Progenitor cell of endocrine pancreas (in vitro differentiated cells): ENCODE results near the gene RNF213. TPM values are rescaled to one million over a fixed set of nuclear protein-coding genes. Genes with fewer than 3 reads are reported as not detected.

ENCODE experiments used
- DNase-seq: peaks from one replicate; pipeline ENCODE4 v3.0.0; 2021; ENCODE audit warnings: low spot score; ENCODE audit not compliant: unreplicated experiment
- H3K27ac Mint-ChIP-seq: 2 replicates; pipeline ENCODE4 v1.8.0; 2021; ENCODE audit warnings: mild to moderate bottlenecking, moderate library complexity, mixed read lengths
- H3K27me3 Mint-ChIP-seq: 2 replicates; pipeline ENCODE4 v1.8.0; 2021; ENCODE audit warnings: mixed read lengths
- H3K36me3 Mint-ChIP-seq: 2 replicates; pipeline ENCODE4 v1.8.0; 2022; ENCODE audit warnings: mixed read lengths; ENCODE audit not compliant: insufficient read depth
- H3K4me1 Mint-ChIP-seq: 2 replicates; pipeline ENCODE4 v1.8.0; 2021; ENCODE audit warnings: low read depth, mixed read lengths
- H3K4me3 Mint-ChIP-seq: 2 replicates; pipeline ENCODE4 v1.8.0; 2021; ENCODE audit warnings: low read depth, mild to moderate bottlenecking, moderate library complexity, mixed read lengths
- H3K9me3 Mint-ChIP-seq: 2 replicates; pipeline ENCODE4 v1.8.0; 2021; ENCODE audit warnings: low read depth, mixed read lengths
- CTCF ChIP-seq: fragments of 200-600 bp; sonication (generic); IDR thresholded peaks from one replicate; pipeline ENCODE4 v1.5.0; 2021; ENCODE audit warnings: antibody characterized with exemption, mild to moderate bottlenecking; ENCODE audit not compliant: unreplicated experiment
- total RNA-seq: library from RNA; stranded (reverse); gene quantifications from 2 replicates; pipeline ENCODE4 v1.2.1, GENCODE V29; 2021

The RNF213 gene
- total RNA-seq, 1 donor from 2014 or later, result 57.6 TPM

GRCh38 chr17:80331820-80332219 lies 71.2 kb downstream of the RNF213 start:
- Mint-ChIP-seq H3K27ac (no peak overlapping the region), H3K4me3 (no peak overlapping the region), H3K9me3 (no peaks in the 10 kb centered on the region), H3K27me3 (no peaks in the 10 kb centered on the region), H3K4me1 (no peaks in the 10 kb centered on the region), H3K36me3 (peaks cover 30% of the 10 kb centered on the region)
- no peak for DNase-seq
- no peak for TF ChIP-seq CTCF

GRCh38 chr17:80337195-80337895 lies 76.7 kb downstream of the RNF213 start:
- Mint-ChIP-seq H3K9me3 (no peaks in the 10 kb centered on the region), H3K27ac (no peak overlapping the region), H3K4me1 (no peaks in the 10 kb centered on the region), H3K27me3 (no peaks in the 10 kb centered on the region), H3K36me3 (peaks cover 17% of the 10 kb centered on the region), H3K4me3 (no peak overlapping the region)
- no peak for TF ChIP-seq CTCF
- DNase-seq, result no peak

- Mint-ChIP-seq H3K9me3 (no peaks in the 10 kb centered on the region), H3K36me3 (peaks cover 13% of the 10 kb centered on the region), H3K4me1 (no peaks in the 10 kb centered on the region), H3K4me3 (no peak overlapping the region), H3K27me3 (no peaks in the 10 kb centered on the region), H3K27ac (no peak overlapping the region)
- DNase-seq, result no peak
- TF ChIP-seq CTCF, result no peak
These were observed 78.5 kb downstream of the RNF213 start for GRCh38 chr17:80339118-80339517.

GRCh38 chr17:80339731-80340456 lies 79.2 kb downstream of the RNF213 start:
- no peaks in the 10 kb centered on the region for H3K9me3 Mint-ChIP-seq
- no peak overlapping the region for H3K4me3 Mint-ChIP-seq
- peaks cover 16% of the 10 kb centered on the region for H3K36me3 Mint-ChIP-seq
- no peak for DNase-seq
- TF ChIP-seq CTCF, result no peak
- H3K27ac Mint-ChIP-seq, result no peak overlapping the region
- H3K4me1 Mint-ChIP-seq, result no peaks in the 10 kb centered on the region
- H3K27me3 Mint-ChIP-seq, result no peaks in the 10 kb centered on the region

GRCh38 chr17:80345321-80345720 lies 84.7 kb downstream of the RNF213 start:
- no peak for TF ChIP-seq CTCF
- no peaks in the 10 kb centered on the region for H3K4me1 Mint-ChIP-seq

More at GRCh38 chr17:80345321-80345720, 84.7 kb downstream of the RNF213 start:
- DNase-seq, result no peak
- Mint-ChIP-seq H3K27me3 (no peaks in the 10 kb centered on the region), H3K27ac (peak overlapping the region; percentile 59), H3K36me3 (peaks cover 26% of the 10 kb centered on the region), H3K9me3 (no peaks in the 10 kb centered on the region), H3K4me3 (no peak overlapping the region)
